Left renal pelvis (tissue), 4 donors: Measurements from ENCODE around the gene PCDHA8. TPM values are rescaled to one million over a fixed set of nuclear protein-coding genes. Genes with fewer than 3 reads are reported as not detected.
"Not testable (repeated sequence)": the region's sequence is repeated elsewhere in the genome, so short reads cannot be mapped to it uniquely, and the experiment has no call there.

Experiments
- DNase-seq, 4 donors: peaks; one replicate each; pipeline ENCODE4 v3.0.0-alpha.2; 2013; ENCODE audit warnings: low read depth in 4 of 4, low spot score in 3 of 4
- polyA plus RNA-seq, 4 donors: library from polyadenylated mRNA; unstranded; fragments of 120-200 nt; gene quantifications; one replicate each; pipeline ENCODE4 v1.2.1, GENCODE V29; 2013; ENCODE audit not compliant: insufficient read length in 4 of 4

The PCDHA8 gene
- polyA plus RNA-seq, 4 donors = 0.08 to 0.22 (median 0.11) TPM; not detected in 1

- DNase-seq = no peak
Observed at GRCh38 chr5:140868721-140869554, 28.0 kb downstream of the PCDHA8 start, which contains the start of gene PCDHA11. Gene PCDHA11, plus strand, starts transcription at chr5:140868957. Its CDS starts 147 bp downstream, at chr5:140869104.

- no peak for DNase-seq
Observed at GRCh38 chr5:140869555-140869886, 28.5 kb downstream of the PCDHA8 start.

- no peak for DNase-seq
Observed at GRCh38 chr5:140870221-140871201, 29.5 kb downstream of the PCDHA8 start.

GRCh38 chr5:140875085-140876065, 34.4 kb downstream of the PCDHA8 start, which contains the start of gene PCDHA12:
Gene PCDHA12, plus strand, starts transcription at chr5:140875308. Its CDS starts 165 bp downstream, at chr5:140875473.
- no peak for DNase-seq

- not testable (repeated sequence) for DNase-seq
Observed at GRCh38 chr5:140876541-140877261, 35.7 kb downstream of the PCDHA8 start.

- DNase-seq = no peak
Observed at GRCh38 chr5:140877262-140877581, 36.2 kb downstream of the PCDHA8 start.

GRCh38 chr5:140881889-140882590, 41.1 kb downstream of the PCDHA8 start, which contains the start of gene PCDHA13:
Gene PCDHA13, plus strand, starts transcription at chr5:140882124. Its CDS starts 145 bp downstream, at chr5:140882269.
- DNase-seq = no peak

- no peak for DNase-seq
Observed at GRCh38 chr5:140882591-140882899, 41.6 kb downstream of the PCDHA8 start.

- no peak for DNase-seq
Observed at GRCh38 chr5:140883373-140883772, 42.4 kb downstream of the PCDHA8 start.

- DNase-seq = no peak
Observed at GRCh38 chr5:140883927-140884697, 43.1 kb downstream of the PCDHA8 start.

Other genes starting within 250 kb of the PCDHA8 start
- 10 to 100 TPM in 2 of 4 donors, 1 to 10 TPM in 2; 9.1 to 52.7 (median 9.9) TPM for gene CD14, start 208.0 kb upstream of the PCDHA8 start, polyA plus RNA-seq
- 10 to 100 TPM; 10.2 to 23.4 (median 15.0) TPM for gene TMCO6, start 201.7 kb upstream of the PCDHA8 start, polyA plus RNA-seq
- gene NDUFA2, start 193.6 kb upstream of the PCDHA8 start, polyA plus RNA-seq = 10 to 100 TPM; 49.2 to 94.6 (median 74.6) TPM
- gene IK, start 193.4 kb upstream of the PCDHA8 start, polyA plus RNA-seq = 100 to 1,000 TPM; 116 to 186 (median 162) TPM
- gene WDR55, start 176.3 kb upstream of the PCDHA8 start, polyA plus RNA-seq = 10 to 100 TPM; 11.9 to 20.6 (median 14.4) TPM
- under 1 TPM in 3 of 4 donors, not detected in 1; 0.10 to 0.37 (median 0.24) TPM for gene DND1, start 167.6 kb upstream of the PCDHA8 start, polyA plus RNA-seq
- 10 to 100 TPM; 55.2 to 81.9 (median 67.2) TPM for gene HARS1, start 149.8 kb upstream of the PCDHA8 start, polyA plus RNA-seq
- 10 to 100 TPM; 32.2 to 55.7 (median 45.6) TPM for gene HARS2, start 149.7 kb upstream of the PCDHA8 start, polyA plus RNA-seq
- 100 to 1,000 TPM in 2 of 4 donors, 10 to 100 TPM in 2; 89.2 to 147 (median 112) TPM for gene ZMAT2, start 140.7 kb upstream of the PCDHA8 start, polyA plus RNA-seq
- under 1 TPM in 2 of 4 donors, not detected in 2; 0.03 to 0.06 TPM for gene PCDHA1, start 55.0 kb upstream of the PCDHA8 start, polyA plus RNA-seq
- under 1 TPM; 0.19 to 0.61 (median 0.32) TPM for gene PCDHA2, start 46.3 kb upstream of the PCDHA8 start, polyA plus RNA-seq
- gene PCDHA3, start 40.1 kb upstream of the PCDHA8 start, polyA plus RNA-seq = under 1 TPM; 0.27 to 0.74 (median 0.35) TPM
- 1 to 10 TPM in 2 of 4 donors, under 1 TPM in 2; 0.37 to 1.5 (median 0.86) TPM for gene PCDHA4, start 34.1 kb upstream of the PCDHA8 start, polyA plus RNA-seq
- under 1 TPM in 2 of 4 donors, not detected in 2; 0.11 to 0.22 TPM for gene PCDHA5, start 19.6 kb upstream of the PCDHA8 start, polyA plus RNA-seq
- under 1 TPM; 0.26 to 0.79 (median 0.46) TPM for gene PCDHA6, start 13.2 kb upstream of the PCDHA8 start, polyA plus RNA-seq
- under 1 TPM; 0.14 to 0.52 (median 0.33) TPM for gene PCDHA7, start 6.9 kb upstream of the PCDHA8 start, polyA plus RNA-seq
- gene PCDHA9, start 7.2 kb downstream of the PCDHA8 start, polyA plus RNA-seq = under 1 TPM in 3 of 4 donors, not detected in 1; 0.03 to 0.12 (median 0.06) TPM
- gene PCDHA10, start 14.7 kb downstream of the PCDHA8 start, polyA plus RNA-seq = 1 to 10 TPM in 1 of 4 donors, under 1 TPM in 3; 0.10 to 1.4 (median 0.65) TPM
- under 1 TPM; 0.17 to 0.38 (median 0.24) TPM for gene PCDHA11, start 27.8 kb downstream of the PCDHA8 start, polyA plus RNA-seq
- gene PCDHA12, start 34.1 kb downstream of the PCDHA8 start, polyA plus RNA-seq = under 1 TPM; 0.04 to 0.82 (median 0.14) TPM
- gene PCDHA13, start 40.9 kb downstream of the PCDHA8 start, polyA plus RNA-seq = under 1 TPM in 3 of 4 donors, not detected in 1; 0.07 to 0.33 (median 0.09) TPM
- gene PCDHAC1, start 85.1 kb downstream of the PCDHA8 start, polyA plus RNA-seq = under 1 TPM; 0.09 to 0.52 (median 0.11) TPM
- 1 to 10 TPM in 2 of 4 donors, under 1 TPM in 2; 0.62 to 1.6 (median 1.0) TPM for gene PCDHAC2, start 125.3 kb downstream of the PCDHA8 start, polyA plus RNA-seq
- under 1 TPM; 0.04 to 0.15 (median 0.10) TPM for gene PCDHB1, start 210.2 kb downstream of the PCDHA8 start, polyA plus RNA-seq